ENCODE data around the gene KLF11. TPM values are rescaled to one million over a fixed set of nuclear protein-coding genes. Genes with fewer than 3 reads are reported as not detected.

KLF11 gene
- polyA plus RNA-seq, 1 donor from 2014 or later: 5.7 TPM

GRCh38 chr2:10073706-10074105 lies 30.4 kb downstream of the KLF11 start:
- Histone ChIP-seq H4K20me1 (ENCODE audit: insufficient read depth) (no peaks in the 10 kb centered on the region), H3K9me3 (ENCODE audit: low read length) (no peaks in the 10 kb centered on the region), H3F3A (ENCODE audit: insufficient read depth, low read length, poor library complexity, severe bottlenecking) (no peaks in the 10 kb centered on the region), H2AFZ (ENCODE audit: low read depth, low read length) (no peak overlapping the region), H3K79me2 (replicated peaks; ENCODE audit: insufficient read depth, low read length) (no peaks in the 10 kb centered on the region), H3K27me3 (ENCODE audit: insufficient read depth, low read depth, low read length) (peaks cover 28% of the 10 kb centered on the region), H3K36me3 (ENCODE audit: insufficient read depth, low read length) (no peaks in the 10 kb centered on the region), H3K9ac (ENCODE audit: low read length) (no peak overlapping the region), H3K4me2 (ENCODE audit: low read length) (no peak overlapping the region), H3K4me3 (ENCODE audit: low read length) (no peak overlapping the region), H3K9me2 (ENCODE audit: insufficient read depth, low read length) (no peaks in the 10 kb centered on the region), H3K27ac (ENCODE audit: low read length) (no peak overlapping the region)
- TF ChIP-seq EP300 (conservative IDR thresholded peaks at IDR 0.05; ENCODE audit: poor library complexity, severe bottlenecking): no peak
- no peak for TF ChIP-seq REST (IDR thresholded peaks at IDR 0.05; ENCODE audit: borderline replicate concordance)
- TF ChIP-seq MXI1 (conservative IDR thresholded peaks at IDR 0.05; ENCODE audit: poor library complexity, severe bottlenecking): no peak
- no peak for TF ChIP-seq TAF1 (IDR thresholded peaks at IDR 0.05; ENCODE audit: low read depth)
- TF ChIP-seq RAD21 (conservative IDR thresholded peaks at IDR 0.05): no peak
- TF ChIP-seq POLR2AphosphoS5 (IDR thresholded peaks at IDR 0.05): no peak
- TF ChIP-seq CTCF (IDR thresholded peaks at IDR 0.05; ENCODE audit: poor library complexity, severe bottlenecking): no peak
- TF ChIP-seq EZH2 (IDR thresholded peaks at IDR 0.05; ENCODE audit: borderline replicate concordance, insufficient read depth, low read length, poor library complexity, severe bottlenecking): no peak
- TF ChIP-seq SMC3 (conservative IDR thresholded peaks at IDR 0.05; ENCODE audit: poor library complexity): no peak

GRCh38 chr2:10075101-10075500 lies 31.8 kb downstream of the KLF11 start:
- H3K36me3 ChIP-seq (ENCODE audit: insufficient read depth, low read length): no peaks in the 10 kb centered on the region
- H3K4me2 ChIP-seq (ENCODE audit: low read length): no peak overlapping the region
- no peak overlapping the region for H2AFZ ChIP-seq (ENCODE audit: low read depth, low read length)
- H4K20me1 ChIP-seq (ENCODE audit: insufficient read depth): no peaks in the 10 kb centered on the region
- no peak overlapping the region for H3K4me3 ChIP-seq (ENCODE audit: low read length)
- peaks cover 38% of the 10 kb centered on the region for H3K27me3 ChIP-seq (ENCODE audit: insufficient read depth, low read depth, low read length)
- TF ChIP-seq RAD21 (conservative IDR thresholded peaks at IDR 0.05) (no peak), POLR2AphosphoS5 (IDR thresholded peaks at IDR 0.05) (no peak), CTCF (IDR thresholded peaks at IDR 0.05; ENCODE audit: poor library complexity, severe bottlenecking) (no peak), EZH2 (IDR thresholded peaks at IDR 0.05; ENCODE audit: borderline replicate concordance, insufficient read depth, low read length, poor library complexity, severe bottlenecking) (no peak), EP300 (conservative IDR thresholded peaks at IDR 0.05; ENCODE audit: poor library complexity, severe bottlenecking) (no peak)
- no peaks in the 10 kb centered on the region for H3K9me2 ChIP-seq (ENCODE audit: insufficient read depth, low read length)
- H3F3A ChIP-seq (ENCODE audit: insufficient read depth, low read length, poor library complexity, severe bottlenecking): no peaks in the 10 kb centered on the region
- H3K27ac ChIP-seq (ENCODE audit: low read length): no peak overlapping the region
- no peaks in the 10 kb centered on the region for H3K79me2 ChIP-seq (replicated peaks; ENCODE audit: insufficient read depth, low read length)
- no peak overlapping the region for H3K9ac ChIP-seq (ENCODE audit: low read length)
- no peaks in the 10 kb centered on the region for H3K9me3 ChIP-seq (ENCODE audit: low read length)
